ENCODE data around the gene ZNF283.

ZNF283 gene

GRCh38 chr19:43782689-43783231 lies 44.4 kb upstream of the ZNF283 start:
- DNase-seq (ENCODE audit: low read depth, low spot score), result no peak

GRCh38 chr19:43783636-43784035 lies 43.5 kb upstream of the ZNF283 start:
- no peak for DNase-seq (ENCODE audit: low read depth, low spot score)
- TF ChIP-seq EZH2 (IDR thresholded peaks at IDR 0.05), result no peak
- TF ChIP-seq FOXP2 (optimal IDR thresholded peaks at IDR 0.05; ENCODE audit: control extremely low read depth, extremely low read length, insufficient read depth), result no peak
- no peak for TF ChIP-seq POLR2AphosphoS5 (IDR thresholded peaks at IDR 0.05; ENCODE audit: borderline replicate concordance, low read depth, low read length)
- Histone ChIP-seq H3K4me3 (no peak overlapping the region), H3K27ac (no peak overlapping the region), H3K36me3 (ENCODE audit: insufficient read depth, low read length) (no peaks in the 10 kb centered on the region), H3K9me3 (ENCODE audit: low read depth, low read length) (no peaks in the 10 kb centered on the region), H3K9ac (ENCODE audit: insufficient read length) (no peak overlapping the region)

More at GRCh38 chr19:43782689-43783231, 44.4 kb upstream of the ZNF283 start:
- Histone ChIP-seq H3K9ac (ENCODE audit: insufficient read length) (no peak overlapping the region), H3K9me3 (ENCODE audit: low read depth, low read length) (no peaks in the 10 kb centered on the region), H3K4me3 (0 out of 2 replicates have a peak overlapping the region, but pooled peaks have one; percentile 25), H3K27ac (no peak overlapping the region), H3K36me3 (ENCODE audit: insufficient read depth, low read length) (no peaks in the 10 kb centered on the region)
- no peak for TF ChIP-seq FOXP2 (optimal IDR thresholded peaks at IDR 0.05; ENCODE audit: control extremely low read depth, extremely low read length, insufficient read depth)
- TF ChIP-seq EZH2 (IDR thresholded peaks at IDR 0.05), result no peak
- TF ChIP-seq POLR2AphosphoS5 (IDR thresholded peaks at IDR 0.05; ENCODE audit: borderline replicate concordance, low read depth, low read length), result no peak

- Histone ChIP-seq H3K27ac (no peak overlapping the region), H3K9me3 (ENCODE audit: low read depth, low read length) (no peaks in the 10 kb centered on the region), H3K36me3 (ENCODE audit: insufficient read depth, low read length) (no peaks in the 10 kb centered on the region), H3K9ac (ENCODE audit: insufficient read length) (no peak overlapping the region), H3K4me3 (no peak overlapping the region)
- TF ChIP-seq POLR2AphosphoS5 (IDR thresholded peaks at IDR 0.05; ENCODE audit: borderline replicate concordance, low read depth, low read length) (no peak), FOXP2 (optimal IDR thresholded peaks at IDR 0.05; ENCODE audit: control extremely low read depth, extremely low read length, insufficient read depth) (no peak), EZH2 (IDR thresholded peaks at IDR 0.05) (no peak)
- no peak for DNase-seq (ENCODE audit: low read depth, low spot score)
Measured at GRCh38 chr19:43784241-43784980, 42.7 kb upstream of the ZNF283 start.

GRCh38 chr19:43784981-43785808 lies 41.9 kb upstream of the ZNF283 start:
- Histone ChIP-seq H3K9me3 (ENCODE audit: low read depth, low read length) (no peaks in the 10 kb centered on the region), H3K27ac (no peak overlapping the region), H3K4me3 (0 out of 2 replicates have a peak overlapping the region, but pooled peaks have one; percentile 20), H3K36me3 (ENCODE audit: insufficient read depth, low read length) (no peaks in the 10 kb centered on the region), H3K9ac (ENCODE audit: insufficient read length) (no peak overlapping the region)
- TF ChIP-seq POLR2AphosphoS5 (IDR thresholded peaks at IDR 0.05; ENCODE audit: borderline replicate concordance, low read depth, low read length) (no peak), FOXP2 (optimal IDR thresholded peaks at IDR 0.05; ENCODE audit: control extremely low read depth, extremely low read length, insufficient read depth) (no peak), EZH2 (IDR thresholded peaks at IDR 0.05) (no peak)
- no peak for DNase-seq (ENCODE audit: low read depth, low spot score)

- H3K4me3 ChIP-seq, result no peak overlapping the region
- H3K9me3 ChIP-seq (ENCODE audit: low read depth, low read length), result no peaks in the 10 kb centered on the region
- DNase-seq (ENCODE audit: low read depth, low spot score), result no peak
- no peak overlapping the region for H3K27ac ChIP-seq
- no peaks in the 10 kb centered on the region for H3K36me3 ChIP-seq (ENCODE audit: insufficient read depth, low read length)
- TF ChIP-seq EZH2 (IDR thresholded peaks at IDR 0.05) (no peak), POLR2AphosphoS5 (IDR thresholded peaks at IDR 0.05; ENCODE audit: borderline replicate concordance, low read depth, low read length) (no peak), FOXP2 (optimal IDR thresholded peaks at IDR 0.05; ENCODE audit: control extremely low read depth, extremely low read length, insufficient read depth) (no peak)
- no peak overlapping the region for H3K9ac ChIP-seq (ENCODE audit: insufficient read length)
Measured at GRCh38 chr19:43786665-43787064, 40.5 kb upstream of the ZNF283 start.

- no peak overlapping the region for H3K9ac ChIP-seq (ENCODE audit: insufficient read length)
- no peak for DNase-seq (ENCODE audit: low read depth, low spot score)
- H3K9me3 ChIP-seq (ENCODE audit: low read depth, low read length), result no peaks in the 10 kb centered on the region
- TF ChIP-seq FOXP2 (optimal IDR thresholded peaks at IDR 0.05; ENCODE audit: control extremely low read depth, extremely low read length, insufficient read depth), result no peak
- no peak for TF ChIP-seq POLR2AphosphoS5 (IDR thresholded peaks at IDR 0.05; ENCODE audit: borderline replicate concordance, low read depth, low read length)
- no peak for TF ChIP-seq EZH2 (IDR thresholded peaks at IDR 0.05)
- H3K4me3 ChIP-seq, result no peak overlapping the region
- no peaks in the 10 kb centered on the region for H3K36me3 ChIP-seq (ENCODE audit: insufficient read depth, low read length)
- H3K27ac ChIP-seq, result no peak overlapping the region
Measured at GRCh38 chr19:43789029-43789428, 38.1 kb upstream of the ZNF283 start.

GRCh38 chr19:43790587-43790986 lies 36.5 kb upstream of the ZNF283 start:
- no peak overlapping the region for H3K4me3 ChIP-seq
- DNase-seq (ENCODE audit: low read depth, low spot score), result no peak
- H3K9ac ChIP-seq (ENCODE audit: insufficient read length), result no peak overlapping the region
- no peak overlapping the region for H3K27ac ChIP-seq
- H3K9me3 ChIP-seq (ENCODE audit: low read depth, low read length), result no peaks in the 10 kb centered on the region
- TF ChIP-seq EZH2 (IDR thresholded peaks at IDR 0.05) (no peak), FOXP2 (optimal IDR thresholded peaks at IDR 0.05; ENCODE audit: control extremely low read depth, extremely low read length, insufficient read depth) (no peak)
- H3K36me3 ChIP-seq (ENCODE audit: insufficient read depth, low read length), result no peaks in the 10 kb centered on the region

GRCh38 chr19:43797118-43797517 lies 30.0 kb upstream of the ZNF283 start:
- H3K4me3 ChIP-seq, result no peak overlapping the region
- H3K9ac ChIP-seq (ENCODE audit: insufficient read length), result no peak overlapping the region
- H3K27ac ChIP-seq, result no peak overlapping the region
- H3K36me3 ChIP-seq (ENCODE audit: insufficient read depth, low read length), result no peaks in the 10 kb centered on the region
- H3K9me3 ChIP-seq (ENCODE audit: low read depth, low read length), result no peaks in the 10 kb centered on the region
- DNase-seq (ENCODE audit: low read depth, low spot score), result no peak
- no peak for TF ChIP-seq EZH2 (IDR thresholded peaks at IDR 0.05)
- TF ChIP-seq POLR2AphosphoS5 (IDR thresholded peaks at IDR 0.05; ENCODE audit: borderline replicate concordance, low read depth, low read length), result no peak
- no peak for TF ChIP-seq FOXP2 (optimal IDR thresholded peaks at IDR 0.05; ENCODE audit: control extremely low read depth, extremely low read length, insufficient read depth)

All from SK-N-MC (cell line).